Fibroblast of skin of abdomen (primary cell): Measurements from ENCODE around the gene TRNAU1AP.

ENCODE experiments used
- DNase-seq: peaks from one replicate; pipeline ENCODE4 v3.0.0-alpha.2; 2013

Gene TRNAU1AP

DNA sequence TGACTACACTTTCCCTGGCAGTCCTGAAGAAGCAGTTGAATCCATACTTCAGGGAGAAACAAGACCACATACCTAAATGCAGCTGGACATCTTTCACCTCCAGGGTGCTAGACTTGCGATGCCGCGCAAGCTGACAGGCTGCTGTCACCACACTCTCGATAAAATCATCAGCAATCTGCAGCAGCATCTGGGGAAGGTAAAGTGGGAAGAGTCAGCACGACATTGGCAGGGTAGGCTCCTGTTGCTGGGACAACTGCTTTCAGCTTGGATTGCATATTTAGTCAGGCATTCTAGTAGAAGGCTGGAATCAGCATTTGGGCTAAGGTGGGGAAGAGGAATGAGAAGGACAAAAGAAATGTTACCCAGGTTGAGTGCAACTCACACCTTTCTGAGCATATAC lies 60.3 kb downstream of the TRNAU1AP start:
- no peak for DNase-seq
